Nucleus accumbens (tissue), 56 donors: ENCODE results near the gene ADRA2B.

Experiments
- DNase-seq, 56 donors: peaks; one replicate each; lab custom pipeline; 2025; lab: John Stamatoyannopoulos, UW

The ADRA2B gene

DNA sequence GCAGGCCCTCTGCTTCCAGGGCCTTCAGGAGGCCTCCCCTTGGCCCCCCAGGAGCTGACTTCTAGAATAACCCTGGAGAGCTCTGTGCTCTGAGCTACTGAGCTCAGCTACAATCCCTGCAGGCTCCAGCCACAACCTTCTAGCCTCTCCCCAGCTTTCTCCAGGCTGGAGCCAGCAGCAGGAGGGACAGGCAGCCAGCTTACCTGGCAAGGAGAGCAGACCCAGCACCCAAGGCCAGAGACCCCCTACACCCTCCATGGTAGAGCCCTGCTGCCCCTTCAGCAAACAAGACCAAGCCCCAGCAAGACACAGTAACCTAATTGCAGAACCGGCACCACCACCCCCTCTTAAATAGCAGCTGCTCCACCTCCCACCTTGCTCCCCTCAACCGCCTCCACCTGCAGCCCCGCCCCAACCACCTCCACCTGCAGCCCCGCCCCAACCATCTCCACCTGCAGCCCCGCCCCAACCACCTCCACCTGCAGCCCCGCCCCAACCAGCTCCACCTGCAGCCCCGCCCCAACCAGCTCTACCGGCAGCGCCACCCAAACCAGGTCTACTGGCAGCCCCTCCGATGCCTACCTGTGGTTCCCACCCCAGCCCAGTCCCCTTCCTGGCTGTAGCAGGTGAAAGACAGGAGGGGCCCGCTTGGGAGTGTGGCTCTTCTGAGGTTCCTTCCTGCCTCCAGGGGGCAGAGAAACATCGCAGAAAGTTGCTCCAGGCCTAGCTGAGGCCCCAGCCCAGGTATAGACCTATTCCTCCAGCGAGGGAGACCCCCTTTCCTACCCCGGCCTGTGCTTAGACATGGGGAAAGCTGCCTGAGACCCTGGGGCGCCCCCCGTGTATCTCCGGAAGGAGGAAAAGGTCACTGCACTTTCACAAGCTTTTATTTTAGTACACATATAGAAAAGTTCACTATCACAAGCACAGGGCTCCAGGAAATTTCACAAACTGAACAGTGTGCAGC lies 22.1 kb upstream of the ADRA2B start, which contains the start of gene ASTL:
TSS of gene ASTL (minus strand) at position 324 of the 967 bp plus-strand sequence. CDS start at position 258, 66 bp downstream.
- DNase-seq = peak in 7 of 56 donors; percentile 6 to 40 (median 13)

DNA sequence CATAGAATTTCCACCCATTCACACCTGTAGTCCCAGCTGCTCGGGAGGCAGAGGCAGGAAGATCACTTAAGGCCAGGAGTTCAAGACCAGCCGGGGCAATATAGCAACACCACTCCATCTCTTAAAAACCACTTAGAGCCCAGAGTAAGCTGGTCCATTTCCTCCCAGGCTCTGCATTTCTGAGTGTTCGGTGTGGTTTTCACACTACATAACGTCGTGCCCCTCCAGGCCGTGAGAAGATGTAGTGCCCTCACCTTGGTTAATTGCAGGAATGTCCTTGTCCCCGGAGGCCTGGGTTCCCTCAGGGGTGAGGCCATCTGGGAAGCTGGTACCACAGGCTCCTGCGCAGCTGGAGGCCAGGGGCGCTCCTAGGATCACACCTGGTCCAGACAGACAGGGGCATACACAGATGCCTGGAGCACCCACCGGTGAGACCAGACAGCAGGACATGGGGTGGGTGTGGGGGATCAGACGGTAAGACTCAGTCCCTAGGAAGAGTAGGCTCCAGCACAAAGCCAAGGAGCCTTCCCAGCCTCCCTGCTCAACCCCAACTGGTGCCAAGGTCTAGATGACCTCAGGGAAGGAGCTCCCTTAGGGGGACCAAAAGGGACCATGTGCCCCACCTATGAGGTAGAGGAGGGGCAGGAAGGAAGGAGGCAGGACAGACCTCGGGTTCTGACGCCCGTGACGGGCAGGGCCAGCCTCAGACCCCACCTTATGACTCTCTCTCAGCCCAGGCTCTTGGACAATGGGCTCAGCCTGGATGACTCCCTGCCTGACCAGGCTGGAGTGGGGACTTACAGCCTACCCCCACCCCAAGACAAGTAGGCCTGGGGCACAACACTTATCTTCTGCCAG lies 21.2 kb upstream of the ADRA2B start:
- DNase-seq = no peak

DNA sequence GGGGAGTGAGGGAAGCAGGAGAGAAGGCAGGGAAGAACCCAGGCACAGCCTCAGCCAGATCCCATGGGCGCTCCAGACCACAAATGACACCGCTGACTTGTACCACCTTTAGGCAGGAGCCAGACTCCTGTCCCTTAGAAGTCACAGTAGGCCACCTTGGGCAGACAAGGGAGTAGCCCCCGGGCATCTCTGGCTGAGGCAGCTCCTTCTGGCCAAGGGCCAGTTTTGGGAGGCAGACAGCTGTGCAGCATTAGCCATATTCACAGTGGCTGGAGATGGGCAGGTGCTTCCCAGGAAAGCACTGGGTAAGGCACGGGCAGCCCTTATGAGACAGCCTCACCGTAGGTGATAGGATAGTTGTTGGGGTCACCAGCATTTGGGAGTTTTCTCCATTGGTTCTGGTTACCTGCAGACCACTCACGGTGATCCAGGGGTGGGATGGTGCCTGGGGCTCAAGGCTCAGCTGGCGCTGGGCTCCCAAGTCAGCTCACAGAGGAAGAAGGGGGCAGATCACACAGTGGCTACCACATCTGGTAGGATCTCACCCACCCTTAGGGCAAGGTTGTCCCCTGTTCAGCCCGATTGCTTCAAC lies 19.9 kb upstream of the ADRA2B start:
- no peak for DNase-seq

DNA sequence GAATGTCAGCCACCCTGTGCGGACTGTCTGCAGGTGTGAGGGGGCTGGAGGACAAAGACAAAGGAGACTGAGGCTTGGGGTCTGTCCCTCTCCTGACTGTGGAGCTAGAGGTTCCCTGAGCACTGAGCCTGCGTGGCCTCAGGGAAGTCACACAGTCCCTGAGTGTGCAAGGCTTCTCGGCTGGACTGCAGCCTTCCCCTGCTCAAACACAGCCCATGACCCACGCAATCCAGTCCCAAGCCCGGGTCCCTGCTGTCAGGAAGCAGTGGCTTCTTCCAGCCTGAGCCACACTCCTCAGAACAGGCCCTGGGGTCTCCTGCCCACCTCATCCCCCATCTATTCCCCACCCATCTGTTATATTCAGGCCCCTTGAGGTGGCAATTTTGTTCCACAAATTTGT lies 19.2 kb upstream of the ADRA2B start:
- no peak for DNase-seq

DNA sequence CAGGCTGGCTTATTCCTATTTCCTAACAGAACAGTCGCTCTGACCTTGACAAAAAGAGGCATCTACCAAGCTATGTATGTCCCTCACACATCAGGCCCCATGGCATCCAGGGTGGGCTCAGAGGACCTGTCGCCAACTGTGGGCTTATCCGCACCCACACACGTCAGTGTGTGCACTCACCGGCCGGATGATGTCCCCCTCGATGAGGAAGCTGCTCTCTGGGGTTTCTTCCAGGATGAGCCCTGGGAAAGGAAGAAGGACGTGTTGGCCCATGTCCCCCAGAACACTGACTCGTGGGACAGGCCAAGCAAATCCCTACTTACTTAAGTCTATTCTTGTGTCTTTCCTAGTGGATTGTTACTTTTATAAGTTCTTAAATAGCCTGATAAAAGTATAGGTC lies 18.8 kb upstream of the ADRA2B start:
- DNase-seq = no peak

DNA sequence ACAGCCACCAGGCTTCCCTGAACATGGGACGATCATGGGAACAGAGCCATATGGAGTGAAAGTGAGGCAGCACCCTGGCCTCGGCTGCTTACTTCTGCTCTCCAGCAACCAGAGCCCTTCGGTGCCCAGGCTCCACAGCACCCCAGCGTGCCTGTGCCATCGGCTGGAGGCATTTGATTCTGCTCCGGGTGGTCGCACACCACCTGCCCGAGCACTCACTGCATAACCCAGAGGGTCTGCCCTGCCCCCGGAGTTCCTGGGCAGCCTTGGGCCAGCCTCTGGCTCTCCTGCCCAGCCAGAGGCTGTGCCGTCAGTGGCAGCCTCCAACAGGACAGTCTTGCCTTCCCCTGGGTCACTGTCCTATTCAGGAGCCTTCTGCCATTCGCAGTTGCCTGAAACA lies 18.1 kb upstream of the ADRA2B start:
- DNase-seq = no peak

DNA sequence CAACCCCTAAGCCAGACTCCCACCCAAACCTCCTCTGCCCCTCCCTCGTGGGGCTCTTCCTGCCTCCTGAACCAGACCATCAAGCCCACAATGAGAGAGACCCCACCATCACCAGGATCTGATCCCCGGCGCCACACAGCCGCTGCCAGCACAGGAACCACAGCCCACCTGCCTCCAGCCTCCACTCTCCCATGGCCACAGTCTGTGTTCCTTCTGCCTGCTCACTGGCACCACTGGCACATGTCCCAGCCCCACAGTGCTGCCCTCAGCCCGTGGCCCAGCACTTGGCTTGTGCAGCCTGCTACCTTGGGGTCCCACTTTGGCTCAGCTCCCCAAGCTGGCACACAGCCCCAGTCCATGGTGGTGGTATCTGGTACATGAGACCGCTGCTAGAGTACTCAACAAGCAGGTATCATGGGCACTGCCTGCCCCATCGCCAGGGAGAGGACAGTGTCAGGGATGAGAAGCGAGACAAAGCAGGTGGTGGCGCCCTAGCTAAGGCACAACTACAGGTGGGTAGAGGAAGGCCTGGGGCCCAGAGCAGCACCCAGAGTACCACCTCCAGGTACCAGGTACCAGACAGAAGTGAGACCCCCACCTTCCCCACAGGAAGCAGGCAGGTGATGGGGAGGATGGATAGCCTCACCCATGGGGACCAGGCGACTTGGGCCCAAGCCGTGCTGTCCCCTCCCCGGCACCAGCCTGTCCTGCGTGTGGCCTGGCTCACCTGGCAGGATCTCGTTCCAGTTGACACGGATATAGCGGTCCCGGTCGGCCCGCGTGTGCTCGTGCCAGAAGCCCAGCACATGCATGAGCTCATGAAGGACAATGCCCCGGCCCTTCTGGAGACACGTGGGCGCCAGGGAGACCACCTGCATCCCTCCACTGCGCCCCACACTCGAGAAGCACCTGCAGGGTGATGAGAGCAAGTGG lies 15.7 kb upstream of the ADRA2B start:
- DNase-seq = no peak

DNA sequence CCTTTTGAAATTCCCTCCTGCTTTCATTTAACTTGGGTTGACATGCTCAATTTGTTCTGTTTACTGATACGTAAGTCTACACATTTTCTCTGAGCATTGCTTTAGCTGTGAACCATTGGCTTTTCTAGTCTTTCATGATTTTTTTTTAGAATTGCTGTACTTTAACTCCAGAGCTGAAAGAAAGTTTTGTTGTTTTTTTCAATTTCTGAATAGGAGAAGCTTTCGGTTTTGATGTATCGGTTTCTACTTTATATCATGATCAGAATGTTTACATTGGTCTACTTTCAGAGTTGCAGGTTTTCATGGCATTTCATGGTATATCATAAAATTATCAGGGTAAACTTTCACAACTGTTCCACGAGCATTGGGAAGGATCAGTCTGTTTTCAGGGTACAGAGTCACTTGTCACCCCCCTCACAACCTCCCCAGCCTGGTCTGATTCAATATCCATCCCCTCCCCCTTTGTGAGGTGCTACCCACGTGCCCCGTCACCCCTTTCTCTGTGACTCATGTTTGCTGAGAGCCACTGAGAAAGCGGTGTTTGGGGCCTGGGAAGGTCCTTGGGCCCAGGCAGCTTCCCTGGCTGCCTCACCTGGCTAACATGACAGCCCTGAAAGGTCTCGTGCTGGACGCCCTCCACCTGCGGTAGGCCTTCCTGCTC lies 14.9 kb upstream of the ADRA2B start:
- DNase-seq = no peak

DNA sequence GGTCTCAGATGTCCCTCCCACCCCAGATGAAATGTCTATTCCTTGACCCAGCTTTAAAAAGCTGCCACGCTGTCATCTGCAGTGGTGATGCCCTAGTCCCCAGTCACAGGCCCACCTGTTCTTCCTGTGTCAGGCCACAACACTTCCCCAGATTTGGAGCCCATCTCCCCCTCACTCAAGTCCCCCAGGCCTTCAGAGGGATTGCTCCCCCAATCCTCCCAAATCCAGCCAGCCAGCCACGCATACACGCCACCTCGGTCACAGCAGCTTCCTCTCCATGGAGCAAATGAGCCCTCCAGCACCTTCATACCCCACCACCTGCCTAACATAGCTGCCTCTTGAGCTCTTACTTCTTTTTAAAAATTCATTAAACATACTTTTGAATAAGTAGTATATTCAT lies 14.1 kb upstream of the ADRA2B start:
- no peak for DNase-seq

DNA sequence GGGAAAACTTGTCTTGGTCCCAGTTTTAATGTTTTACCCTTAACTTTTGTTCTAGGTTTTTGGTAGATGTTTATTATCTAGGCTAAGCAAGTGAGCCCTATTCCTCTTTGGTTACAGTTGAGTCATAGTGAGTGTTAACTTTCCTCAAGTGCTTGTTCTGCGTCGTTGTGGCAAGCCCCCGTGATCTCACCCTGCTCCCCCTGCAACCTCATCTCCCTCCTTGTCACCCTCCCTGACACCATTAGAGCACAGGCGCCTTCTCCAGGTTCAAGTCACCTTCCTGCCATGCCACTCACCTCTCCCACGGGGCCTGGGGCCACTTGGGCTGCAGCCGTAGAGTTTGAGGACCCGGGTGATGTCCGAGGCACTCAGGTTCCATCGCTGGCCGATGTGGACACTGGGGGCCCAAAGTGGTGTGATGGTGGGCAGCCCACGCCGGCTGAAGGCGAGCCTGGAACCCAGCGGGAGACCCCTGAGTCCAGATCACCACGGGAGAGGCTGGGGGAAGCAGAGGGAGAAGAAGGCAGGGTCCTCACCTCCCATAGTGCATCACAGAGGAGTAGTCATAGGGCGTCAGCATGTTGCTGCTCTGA lies 13.3 kb upstream of the ADRA2B start:
- DNase-seq = no peak

DNA sequence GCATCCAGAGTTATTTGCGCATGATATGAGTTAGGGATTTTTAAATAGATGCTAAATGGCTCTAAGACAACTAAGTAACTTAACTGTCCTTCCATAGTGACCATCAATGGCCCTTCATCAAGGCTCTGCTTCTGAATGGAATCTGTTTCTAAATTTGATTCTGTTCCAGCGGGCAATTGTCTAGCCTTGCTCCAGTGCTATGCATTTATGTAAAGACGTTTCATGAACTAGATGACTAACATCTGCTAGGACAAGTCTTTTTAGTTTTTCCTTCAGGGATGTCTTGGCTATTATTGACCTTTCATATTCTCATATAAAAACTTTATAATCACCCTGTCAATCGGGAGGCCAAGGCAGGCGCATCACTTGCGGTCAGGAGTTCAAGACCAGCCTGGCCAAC lies 12.1 kb upstream of the ADRA2B start:
- no peak for DNase-seq

DNA sequence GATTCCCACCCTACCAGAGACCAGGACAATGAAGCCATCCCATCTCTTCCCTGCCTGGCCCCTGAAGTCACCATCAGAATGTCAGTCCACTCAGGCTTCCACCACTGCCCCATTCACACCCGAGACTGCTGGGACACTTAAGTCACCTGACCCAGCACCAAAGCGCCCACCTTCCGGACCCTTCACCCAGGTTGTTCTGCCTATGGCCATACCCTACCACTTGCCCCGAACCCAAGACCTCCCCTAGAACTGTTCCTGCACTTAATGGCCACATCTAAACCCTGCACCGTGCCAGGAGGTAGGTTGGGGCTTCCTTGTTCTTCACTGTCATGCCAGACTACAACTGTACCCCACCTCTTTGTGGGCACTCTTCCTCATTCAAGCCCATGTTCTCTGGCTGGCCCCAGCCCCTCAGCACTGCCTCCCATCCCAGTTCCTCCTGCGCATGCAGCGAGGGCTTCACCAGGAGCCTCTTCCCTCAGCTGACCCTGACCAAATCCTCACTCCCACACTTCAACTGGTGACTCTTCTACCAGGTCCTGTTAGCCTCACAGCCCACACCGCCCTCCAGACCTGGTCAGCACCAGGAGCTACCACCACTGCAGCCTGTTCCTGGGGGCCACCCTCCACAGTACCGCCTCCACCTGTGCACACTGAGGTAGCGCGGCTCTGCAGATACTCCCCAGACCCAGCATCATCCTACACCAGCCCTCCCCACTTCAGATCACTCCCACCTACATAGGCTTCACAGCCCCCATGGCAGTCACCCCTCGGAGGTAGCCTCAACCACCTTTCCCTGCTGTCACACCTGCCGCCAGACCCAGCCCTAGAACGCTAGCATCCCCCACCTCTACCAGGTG lies 8.3 kb upstream of the ADRA2B start:
- DNase-seq = no peak

DNA sequence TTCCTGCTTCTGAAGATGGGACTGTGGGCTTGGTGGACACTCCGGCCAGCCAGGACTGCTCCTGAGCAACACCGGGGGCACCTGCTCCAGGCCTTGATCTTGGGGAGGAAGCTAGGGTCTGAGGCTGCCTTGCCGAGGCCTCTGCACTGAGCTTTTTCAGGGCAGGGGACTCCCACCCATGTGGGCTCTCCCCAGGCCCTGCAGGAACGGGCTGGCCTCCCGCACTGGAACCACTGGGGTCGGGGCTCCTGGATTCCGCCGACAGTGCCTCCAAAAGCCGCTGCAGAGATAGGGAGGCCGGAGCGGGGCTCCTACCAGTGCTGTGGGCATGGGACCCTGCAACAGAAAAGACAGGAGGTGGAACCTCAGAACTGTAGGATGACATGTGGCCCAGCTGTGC lies 7.6 kb upstream of the ADRA2B start:
- no peak for DNase-seq

DNA sequence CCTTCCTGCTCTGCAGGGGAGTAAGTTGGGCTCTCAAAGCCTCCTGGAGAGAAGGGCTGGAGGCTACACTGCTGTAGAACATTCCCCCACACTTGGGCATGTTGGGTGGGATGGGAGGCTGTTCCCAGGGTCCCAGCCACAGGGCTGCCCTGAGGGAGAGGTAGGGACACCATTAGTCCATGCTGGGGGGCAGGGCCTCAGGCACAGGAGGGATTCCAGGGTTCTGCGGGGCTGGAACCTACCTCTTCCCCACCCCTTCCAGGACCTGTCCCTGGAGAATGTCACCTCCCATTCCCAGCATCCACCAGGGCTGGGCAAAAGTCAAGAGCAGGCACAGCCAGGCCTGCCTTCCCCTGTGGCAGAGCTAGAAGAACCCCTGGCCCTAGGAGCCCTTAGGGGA lies 6.9 kb upstream of the ADRA2B start:
- DNase-seq = no peak

DNA sequence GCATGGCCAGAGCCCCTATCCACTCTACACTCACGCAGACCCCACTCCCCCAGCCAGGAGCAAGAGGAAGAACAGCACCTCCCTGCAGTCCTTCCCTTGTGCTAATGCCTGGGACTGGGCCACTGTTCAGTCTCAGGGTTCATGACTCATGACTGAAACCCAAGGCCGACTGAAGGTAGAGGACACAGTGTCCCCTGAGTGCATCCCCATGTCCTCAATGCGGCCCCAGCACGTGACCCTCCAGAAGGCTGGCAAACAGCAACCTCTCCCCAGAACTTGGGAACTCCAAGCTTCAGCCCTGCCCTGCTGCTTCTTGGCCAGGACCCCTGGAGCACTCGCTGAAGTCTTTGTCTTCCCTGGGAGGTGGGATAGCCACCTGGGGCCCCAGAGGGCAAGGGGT lies 6.0 kb upstream of the ADRA2B start:
- DNase-seq = no peak

DNA sequence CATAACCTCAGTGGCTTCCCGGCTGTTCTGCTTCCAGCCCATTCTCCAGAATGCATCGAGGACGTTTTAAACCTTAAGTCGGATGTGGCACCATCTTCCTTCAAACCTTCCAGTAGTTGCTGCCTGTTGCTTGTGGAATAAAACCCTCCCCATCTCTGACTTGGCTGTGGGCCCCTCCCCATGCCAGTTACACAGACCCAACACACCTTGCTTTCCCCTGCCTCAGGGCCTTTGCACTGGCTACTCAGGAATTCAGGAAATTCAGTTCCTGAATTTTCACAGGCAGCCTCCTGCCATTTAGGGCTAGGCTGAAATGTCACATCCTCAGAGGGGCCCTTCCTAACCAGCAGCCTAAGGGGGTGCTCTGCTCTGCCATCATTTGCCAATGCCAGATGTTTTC lies 5.0 kb upstream of the ADRA2B start:
- DNase-seq = no peak

DNA sequence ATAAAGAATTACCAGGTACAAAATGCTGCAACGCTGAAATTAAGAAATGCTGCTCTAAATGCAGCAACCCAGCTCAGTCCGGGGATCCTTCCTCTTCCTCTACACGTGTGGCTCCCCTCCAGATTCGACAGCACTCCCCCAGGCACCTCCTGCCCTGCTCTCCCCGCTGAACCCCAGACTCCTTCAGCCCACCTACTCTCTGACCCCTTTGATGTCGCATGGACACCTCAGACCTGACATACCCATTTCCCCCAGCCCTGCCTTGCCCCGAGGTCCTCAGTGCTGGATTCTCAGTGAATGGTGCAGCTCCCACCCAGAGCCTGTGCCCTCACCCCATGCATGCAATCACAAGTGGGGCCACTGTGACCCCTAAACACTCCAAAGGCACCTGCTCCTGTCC lies 4.6 kb upstream of the ADRA2B start:
- no peak for DNase-seq

DNA sequence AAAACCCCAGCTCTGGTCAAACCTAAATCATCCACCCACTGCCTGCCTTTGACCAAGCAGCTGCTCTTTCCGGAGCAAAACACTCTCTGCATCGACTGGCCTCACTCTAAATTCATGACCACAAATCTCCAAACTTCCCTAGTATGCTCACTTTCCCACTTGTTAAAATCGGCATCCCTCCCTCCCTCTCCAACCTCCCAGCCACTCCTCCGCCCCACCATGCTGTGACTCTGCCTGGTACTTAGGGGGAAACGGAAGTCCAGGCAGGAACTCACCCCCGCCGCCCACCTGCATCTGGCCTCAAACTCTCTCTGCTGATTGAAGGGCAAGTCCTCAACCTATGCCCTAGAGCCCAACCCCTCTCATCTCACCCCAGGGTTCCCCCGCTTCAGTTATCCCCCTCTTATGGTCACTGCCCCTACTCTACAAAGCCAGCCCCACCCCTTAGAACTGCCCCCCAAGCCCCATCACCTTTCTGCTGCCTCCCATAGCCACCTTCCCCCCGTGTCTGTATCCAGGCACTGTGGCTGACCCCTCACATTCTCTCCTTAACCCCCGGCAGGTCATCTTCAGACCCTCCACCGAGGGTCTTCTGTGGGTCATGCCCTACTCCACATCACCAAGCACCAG lies 3.8 kb upstream of the ADRA2B start:
- DNase-seq = no peak
